Renal cortex interstitium (tissue), 11 donors: ENCODE measurements around the gene SLCO3A1. TPM values are rescaled to one million over a fixed set of nuclear protein-coding genes. Genes with fewer than 3 reads are reported as not detected.
"Not testable (repeated sequence)": the region's sequence is repeated elsewhere in the genome, so short reads cannot be mapped to it uniquely, and the experiment has no call there.

Source experiments
- DNase-seq, 11 donors: peaks; one replicate each; pipeline ENCODE4 v3.0.0-alpha.2; 2013; ENCODE audit warnings: low read depth in 9 of 11, low spot score in 4 of 11; ENCODE audit errors: extremely low read depth in 1 of 11
- polyA plus RNA-seq, 3 donors: library from polyadenylated mRNA; unstranded; fragments of 120-200 nt; gene quantifications; one replicate each; pipeline ENCODE4 v1.2.1, GENCODE V29; 2013; ENCODE audit not compliant: insufficient read length in 3 of 3

The SLCO3A1 gene
- polyA plus RNA-seq, 3 donors: 10.5 to 12.0 (median 11.1) TPM

- DNase-seq: no peak
Observed at GRCh38 chr15:92170897-92171296, 317.4 kb downstream of the SLCO3A1 start.

GRCh38 chr15:92178911-92179310, 325.4 kb downstream of the SLCO3A1 start:
- no peak for DNase-seq

- no peak for DNase-seq
Observed at GRCh38 chr15:92184142-92184541, 330.6 kb downstream of the SLCO3A1 start.

- DNase-seq: no peak
Observed at GRCh38 chr15:92184679-92185230, 331.2 kb downstream of the SLCO3A1 start.

GRCh38 chr15:92187975-92188374, 334.5 kb downstream of the SLCO3A1 start:
- DNase-seq: no peak

GRCh38 chr15:92189166-92189565, 335.7 kb downstream of the SLCO3A1 start:
- peak in 3 of 11 donors; percentile 25 to 41 (median 27) for DNase-seq

GRCh38 chr15:92195241-92195640, 341.7 kb downstream of the SLCO3A1 start:
- no peak for DNase-seq

GRCh38 chr15:92196342-92196741, 342.8 kb downstream of the SLCO3A1 start:
- no peak for DNase-seq

- DNase-seq: no peak
Observed at GRCh38 chr15:92197746-92198145, 344.2 kb downstream of the SLCO3A1 start.

- DNase-seq: no peak
Observed at GRCh38 chr15:92200891-92201290, 347.4 kb downstream of the SLCO3A1 start.

- peak in 2 of 11 donors; percentile 5 to 15 for DNase-seq
Observed at GRCh38 chr15:92205255-92205739, 351.8 kb downstream of the SLCO3A1 start.

- not testable (repeated sequence) for DNase-seq
Observed at GRCh38 chr15:92207601-92208000, 354.1 kb downstream of the SLCO3A1 start.
